SU-DHL-6 (cell line): Measurements from ENCODE around the gene KCNH6.

Experiments used
- H2AFZ ChIP-seq: fragments of 200-600 bp; sonication (generic); 2 replicates; pipeline ENCODE4 v1.6.1; 2014; ENCODE audit warnings: low read depth, mild to moderate bottlenecking, moderate library complexity, mixed read lengths, antibody characterized with exemption, low read length; ENCODE audit not compliant: severe bottlenecking
- H3F3A ChIP-seq: fragments of 200-600 bp; shearing (Covaris generic); 2 replicates; pipeline ENCODE4 v1.6.0; 2016; ENCODE audit warnings: antibody characterized with exemption, mild to moderate bottlenecking; ENCODE audit not compliant: insufficient read depth
- H3K27ac ChIP-seq: fragments of 200-600 bp; sonication (generic); 2 replicates; pipeline ENCODE4 v1.5.1; 2016; ENCODE audit warnings: low read depth, mild to moderate bottlenecking, low read length, moderate library complexity, mixed read lengths
- H3K27me3 ChIP-seq: fragments of 200-600 bp; sonication (generic), shearing (Covaris generic); 2 replicates; pipeline ENCODE4 v1.6.0; 2014; ENCODE audit warnings: mild to moderate bottlenecking, low read length
- H3K36me3 ChIP-seq: fragments of 200-600 bp; sonication (generic); 2 replicates; pipeline ENCODE4 v1.6.1; 2014; ENCODE audit warnings: mild to moderate bottlenecking, low read length, mixed read lengths
- H3K4me2 ChIP-seq: fragments of 300-600, 200-600 bp; shearing (Covaris generic), sonication (generic); 2 replicates; pipeline ENCODE4 v1.6.0; 2014; ENCODE audit warnings: low read length, low read depth, mild to moderate bottlenecking; ENCODE audit not compliant: poor library complexity, severe bottlenecking
- H3K4me3 ChIP-seq: fragments of 200-600 bp; sonication (generic); 2 replicates; pipeline ENCODE4 v1.5.1; 2014; ENCODE audit warnings: antibody characterized with exemption, low read length, mild to moderate bottlenecking, mixed read lengths; ENCODE audit not compliant: insufficient read depth, poor library complexity, severe bottlenecking
- H3K79me2 ChIP-seq: fragments of 200-600 bp; sonication (generic); 2 replicates; pipeline ENCODE4 v1.6.1; 2014; ENCODE audit warnings: mild to moderate bottlenecking, low read length, moderate library complexity; ENCODE audit not compliant: insufficient read depth
- H3K9ac ChIP-seq: fragments of 200-600 bp; sonication (generic); 2 replicates; pipeline ENCODE4 v1.7.0; 2014; ENCODE audit warnings: mild to moderate bottlenecking, low read length
- H3K9me2 ChIP-seq: fragments of 200-600 bp; sonication (generic); replicated peaks from 2 replicates; pipeline ENCODE4 v1.6.1; 2014; ENCODE audit warnings: low read length; ENCODE audit not compliant: insufficient read depth
- H3K9me3 ChIP-seq: fragments of 200-600 bp; sonication (generic); 2 replicates; pipeline ENCODE4 v1.6.1; 2014; ENCODE audit warnings: low read length, mixed read lengths; ENCODE audit not compliant: insufficient read depth
- H4K20me1 ChIP-seq: fragments of 200-600 bp; sonication (generic); 2 replicates; pipeline ENCODE4 v1.6.1; 2014; ENCODE audit warnings: low read depth, mild to moderate bottlenecking, antibody characterized with exemption, low read length, moderate library complexity, mixed read lengths
- CTCF ChIP-seq: fragments of 200-600 bp; sonication (generic); IDR thresholded peaks from one replicate; pipeline ENCODE4 v1.5.1; 2017; ENCODE audit warnings: antibody characterized with exemption, mild to moderate bottlenecking, low read length, moderate library complexity; ENCODE audit not compliant: insufficient read depth, poor library complexity, severe bottlenecking
- EZH2phosphoT487 ChIP-seq: fragments of 200-600 bp; sonication (generic), shearing (Covaris generic); conservative IDR thresholded peaks from 2 replicates; pipeline ENCODE4 v1.6.1; 2018; ENCODE audit warnings: mild to moderate bottlenecking, antibody characterized with exemption, low read length, moderate library complexity, mixed read lengths

The KCNH6 gene

GRCh38 chr17:63489291-63489690 is 33.9 kb upstream of the KCNH6 start:
- Histone ChIP-seq H3K79me2 (no peaks in the 10 kb centered on the region), H3F3A (no peaks in the 10 kb centered on the region), H3K9me2 (no peaks in the 10 kb centered on the region), H3K4me3 (no peak overlapping the region), H3K27ac (no peak overlapping the region), H4K20me1 (no peaks in the 10 kb centered on the region), H3K9ac (no peak overlapping the region), H3K4me2 (no peak overlapping the region), H3K27me3 (no peaks in the 10 kb centered on the region), H3K9me3 (no peaks in the 10 kb centered on the region), H3K36me3 (no peaks in the 10 kb centered on the region), H2AFZ (no peak overlapping the region)
- no peak for TF ChIP-seq EZH2phosphoT487
- TF ChIP-seq CTCF, result no peak

- H4K20me1 ChIP-seq, result no peaks in the 10 kb centered on the region
- H3K79me2 ChIP-seq, result no peaks in the 10 kb centered on the region
- no peaks in the 10 kb centered on the region for H3K9me3 ChIP-seq
- H3K4me2 ChIP-seq, result no peak overlapping the region
- H3K9me2 ChIP-seq, result no peaks in the 10 kb centered on the region
- no peaks in the 10 kb centered on the region for H3K27me3 ChIP-seq
- H2AFZ ChIP-seq, result no peak overlapping the region
- H3K36me3 ChIP-seq, result no peaks in the 10 kb centered on the region
- no peaks in the 10 kb centered on the region for H3F3A ChIP-seq
- TF ChIP-seq CTCF (no peak), EZH2phosphoT487 (no peak)
- no peak overlapping the region for H3K4me3 ChIP-seq
- H3K27ac ChIP-seq, result no peak overlapping the region
- H3K9ac ChIP-seq, result no peak overlapping the region
Measured at GRCh38 chr17:63490329-63490728, 32.8 kb upstream of the KCNH6 start.

GRCh38 chr17:63490858-63491400 is 32.2 kb upstream of the KCNH6 start:
- Histone ChIP-seq H3K27ac (no peak overlapping the region), H4K20me1 (no peaks in the 10 kb centered on the region), H3K36me3 (no peaks in the 10 kb centered on the region), H3K4me3 (no peak overlapping the region), H3K9ac (no peak overlapping the region), H3K9me2 (no peaks in the 10 kb centered on the region), H2AFZ (no peak overlapping the region), H3K9me3 (no peaks in the 10 kb centered on the region), H3K4me2 (no peak overlapping the region), H3K79me2 (no peaks in the 10 kb centered on the region), H3F3A (no peaks in the 10 kb centered on the region), H3K27me3 (no peaks in the 10 kb centered on the region)
- TF ChIP-seq CTCF (no peak), EZH2phosphoT487 (no peak)
